Gastrocnemius medialis (tissue), 4 donors: Measurements from ENCODE around the gene KLHL29. TPM values are rescaled to one million over a fixed set of nuclear protein-coding genes. Genes with fewer than 3 reads are reported as not detected.

Source experiments
- ATAC-seq, 2 donors: fragments of 150-250 bp; one replicate each; pipeline ENCODE4 v1.9.1; 2016
- DNase-seq, 2 donors: peaks; one replicate each; pipeline ENCODE4 v3.0.0-alpha.2; 2019
- H3K27ac ChIP-seq, 4 donors: fragments of 200-600 bp; sonication (generic); 1 replicate in 1 of 4; 2 replicates in 3 of 4; pipeline ENCODE4 v1.5.1; 2016 to 2018; ENCODE audit warnings: mild to moderate bottlenecking in 2 of 4, moderate library complexity in 1 of 4
- H3K27me3 ChIP-seq, 3 donors: fragments of 200-600 bp; sonication (generic) in 2 of 3; 1 replicate in 1 of 3; 2 replicates in 2 of 3; pipeline versions ENCODE4 v1.5.1 to v1.6.0; 2016 to 2019; ENCODE audit warnings: mild to moderate bottlenecking in 1 of 3, moderate library complexity in 1 of 3
- H3K36me3 ChIP-seq, 2 donors: fragments of 200-600 bp; sonication (generic) in 1 of 2; one replicate each; pipeline ENCODE4 v1.5.1; 2017 to 2018
- H3K4me1 ChIP-seq, 2 donors: fragments of 200-600 bp; sonication (generic) in 1 of 2; one replicate each; pipeline ENCODE4 v1.5.1; 2016 to 2017; ENCODE audit warnings: mild to moderate bottlenecking in 2 of 2
- H3K4me3 ChIP-seq, 4 donors: fragments of 200-600 bp; sonication (generic) in 3 of 4; 1 replicate in 1 of 4; 2 replicates in 3 of 4; pipeline ENCODE4 v1.5.1; 2016 to 2019; ENCODE audit warnings: mild to moderate bottlenecking in 2 of 4
- H3K9me3 ChIP-seq, 3 donors: fragments of 200-600 bp; sonication (generic) in 2 of 3; 1 replicate in 1 of 3; 2 replicates in 2 of 3; pipeline ENCODE4 v1.5.1; 2016 to 2019
- CTCF ChIP-seq, 5 experiments: fragments of 450-650 bp in 3 of 5; fragments of 200-600 bp in 2 of 5; sonication (generic) in 2 of 5; IDR thresholded peaks in 4 of 5; conservative IDR thresholded peaks in 1 of 5; 1 replicate in 4 of 5; 2 replicates in 1 of 5; pipeline ENCODE4 v1.5.1; 2016 to 2019; ENCODE audit warnings: antibody characterized with exemption in 5 of 5, mild to moderate bottlenecking in 3 of 5, moderate library complexity in 3 of 5
- POLR2A ChIP-seq, 2 donors: fragments of 450-650 bp; IDR thresholded peaks; one replicate each; pipeline ENCODE4 v1.6.1; 2017; ENCODE audit warnings: antibody characterized with exemption in 2 of 2, mild to moderate bottlenecking in 2 of 2, moderate library complexity in 2 of 2
- in situ Hi-C, 4 donors: fragments of 200-750 bp; cut with MboI; loops; one replicate each; pipeline versions ENCODE4 v1.15.0 to v1.8.0; 2017; ENCODE audit warnings: low sequenced_read_pairs in 4 of 4
- intact Hi-C: fragments of 100-400 bp; cut with DNase I; formaldehyde crosslinking; loops from one replicate; pipeline ENCODE4 v1.15.1; 2023; ENCODE audit warnings: low total_unique reads
- total RNA-seq, 4 donors: library from RNA; depleted of rRNA; stranded (reverse); fragments of >200 nt; gene quantifications; one replicate each; pipeline versions ENCODE4 v1.1.0 to v1.2.3, GENCODE V29; 2016

The KLHL29 gene
- total RNA-seq, 4 donors from 2014 or later: 4.3 to 24.9 (median 8.7) TPM

GRCh38 chr2:23658466-23658942, 273.5 kb downstream of the KLHL29 start:
- TF ChIP-seq CTCF (IDR thresholded peaks at IDR 0.05 in 4 of 5, conservative IDR thresholded peaks at IDR 0.05 in 1 of 5): no peak
- TF ChIP-seq POLR2A (IDR thresholded peaks at IDR 0.05): no peak
- no peaks in the 10 kb centered on the region for H3K27me3 ChIP-seq
- in situ Hi-C loops: no loop called here
- H3K4me1 ChIP-seq: peaks cover 4 to 9% of the 10 kb centered on the region in 2 donors
- no peaks in the 10 kb centered on the region for H3K36me3 ChIP-seq
- H3K4me3 ChIP-seq: no peak overlapping the region
- peak overlapping the region; percentile 13 to 54 (median 46) for H3K27ac ChIP-seq
- DNase-seq (no peak), ATAC-seq (peak in 1 of 2 donors; percentile 41)
- no peaks in the 10 kb centered on the region for H3K9me3 ChIP-seq
- intact Hi-C loops: no loop called here

GRCh38 chr2:23659328-23659727, 274.3 kb downstream of the KLHL29 start:
- Histone ChIP-seq H3K4me3 (no peak overlapping the region), H3K4me1 (peaks cover 8 to 16% of the 10 kb centered on the region in 2 donors), H3K27ac (peak overlapping the region; percentile 13 to 54 (median 46)), H3K36me3 (no peaks in the 10 kb centered on the region), H3K9me3 (no peaks in the 10 kb centered on the region), H3K27me3 (no peaks in the 10 kb centered on the region)
- in situ Hi-C loops: no loop called here
- TF ChIP-seq CTCF (IDR thresholded peaks at IDR 0.05 in 4 of 5, conservative IDR thresholded peaks at IDR 0.05 in 1 of 5) (no peak), POLR2A (IDR thresholded peaks at IDR 0.05) (no peak)
- ATAC-seq (no peak), DNase-seq (no peak)
- intact Hi-C loops: no loop called here

GRCh38 chr2:23659773-23660172, 274.8 kb downstream of the KLHL29 start:
- Histone ChIP-seq H3K27me3 (no peaks in the 10 kb centered on the region), H3K9me3 (no peaks in the 10 kb centered on the region), H3K36me3 (no peaks in the 10 kb centered on the region), H3K4me1 (peaks cover 9 to 17% of the 10 kb centered on the region in 2 donors), H3K4me3 (no peak overlapping the region), H3K27ac (peak overlapping the region in 1 of 4 donors; percentile 41)
- in situ Hi-C loops: no loop called here
- TF ChIP-seq POLR2A (IDR thresholded peaks at IDR 0.05) (no peak), CTCF (IDR thresholded peaks at IDR 0.05 in 4 of 5, conservative IDR thresholded peaks at IDR 0.05 in 1 of 5) (no peak)
- intact Hi-C loops: no loop called here
- ATAC-seq (no peak), DNase-seq (no peak)

- Histone ChIP-seq H3K27ac (no peak overlapping the region), H3K36me3 (no peaks in the 10 kb centered on the region), H3K9me3 (no peaks in the 10 kb centered on the region), H3K4me1 (peaks cover 9 to 17% of the 10 kb centered on the region in 2 donors), H3K27me3 (no peaks in the 10 kb centered on the region), H3K4me3 (no peak overlapping the region)
- TF ChIP-seq CTCF (IDR thresholded peaks at IDR 0.05 in 4 of 5, conservative IDR thresholded peaks at IDR 0.05 in 1 of 5): no peak
- no peak for TF ChIP-seq POLR2A (IDR thresholded peaks at IDR 0.05)
- DNase-seq (no peak), ATAC-seq (no peak)
- in situ Hi-C loops: no loop called here
- intact Hi-C loops: no loop called here
Observed at GRCh38 chr2:23660237-23660636, 275.3 kb downstream of the KLHL29 start.
